ENCODE measurements around the gene TBC1D19.

GRCh38 chr4:26574563-26574962, 9.3 kb upstream of the TBC1D19 start:
- TF ChIP-seq POLR2A (IDR thresholded peaks at IDR 0.05) (no peak), CTCF (IDR thresholded peaks at IDR 0.05) (no peak)

All from stomach (tissue), 4 donors.